Activated CD4-positive, alpha-beta T cell treated with anti-CD3 and anti-CD28 coated beads, Interleukin-2, amount 50 U/mL, for 4 hours (primary cell): Measurements from ENCODE around the gene CFAP74.

Source experiments
- DNase-seq, 2 experiments: peaks; one replicate each; pipeline ENCODE4 v3.0.0-alpha.2; 2020

The CFAP74 gene

DNA sequence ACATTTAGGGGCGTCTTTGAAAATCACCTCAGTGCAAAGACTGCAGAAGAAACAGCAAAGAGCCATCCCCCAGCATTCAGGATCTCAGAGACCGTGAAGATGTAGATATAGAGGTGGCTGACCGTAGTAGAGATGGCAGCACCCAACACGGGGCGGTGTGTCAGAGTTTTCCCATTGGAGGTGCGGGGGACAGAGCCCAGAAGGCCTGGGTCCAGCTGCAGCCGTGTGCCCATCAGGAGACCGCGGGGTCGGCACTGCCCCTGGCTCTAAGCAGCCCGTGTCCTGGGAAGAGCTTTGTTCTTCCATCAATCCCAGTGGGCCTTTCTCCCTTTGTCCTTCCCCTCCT lies 16.7 kb upstream of the CFAP74 start:
- no peak for DNase-seq

DNA sequence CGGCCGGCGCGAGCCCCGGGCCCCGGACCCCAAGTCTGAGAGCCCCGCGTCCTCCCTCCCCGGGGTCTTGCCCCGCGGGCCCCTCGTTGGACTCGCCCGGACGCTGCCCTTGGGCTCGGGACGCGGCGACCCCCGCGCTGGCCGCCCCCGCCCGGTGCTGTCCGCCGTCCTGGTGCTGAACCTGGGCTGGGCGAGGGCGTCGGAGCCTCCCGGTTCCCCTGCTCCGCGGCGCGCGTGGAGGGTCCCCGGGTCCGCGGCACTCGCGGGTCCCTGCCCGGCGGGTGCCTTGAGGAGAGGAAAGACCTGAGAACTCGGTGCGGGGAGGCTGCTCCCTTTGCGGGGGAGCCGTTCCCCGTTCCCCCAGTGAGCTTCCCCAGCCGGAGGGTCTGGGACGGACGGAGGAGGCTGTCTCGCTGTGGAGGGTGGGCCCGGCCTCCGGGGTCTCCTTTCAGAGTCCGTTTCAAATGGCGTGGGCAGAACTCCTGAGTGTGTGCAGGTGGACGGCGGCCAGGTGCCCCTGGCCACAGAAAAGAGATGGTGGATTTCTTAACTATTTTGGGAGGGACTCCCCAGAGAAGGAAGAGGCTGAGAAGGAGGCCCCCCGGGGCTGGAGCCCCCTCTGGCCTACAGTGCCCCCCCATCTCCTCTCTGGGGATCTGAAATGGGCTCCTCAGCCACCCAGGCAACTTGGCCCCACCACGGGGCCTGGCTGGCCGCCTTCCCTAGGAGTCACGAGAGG lies 16.2 kb upstream of the CFAP74 start:
- no peak for DNase-seq

DNA sequence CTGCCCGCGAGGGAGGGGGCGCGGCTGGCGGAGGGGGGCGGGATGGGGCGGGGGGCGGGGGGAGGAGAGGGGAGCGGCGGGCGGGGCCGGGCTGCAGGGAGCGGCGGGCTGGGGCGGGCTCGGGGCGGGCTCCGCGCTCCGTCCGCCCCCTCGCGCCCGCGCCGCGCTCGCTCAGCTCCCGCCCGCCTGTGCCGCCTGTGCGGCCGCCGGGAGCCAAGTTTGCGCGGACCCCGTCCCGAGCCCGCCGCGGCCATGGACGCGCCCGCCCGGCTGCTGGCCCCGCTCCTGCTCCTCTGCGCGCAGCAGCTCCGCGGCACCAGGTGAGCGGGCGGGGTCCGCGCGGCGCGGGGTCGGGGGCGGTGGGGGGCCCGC lies 15.6 kb upstream of the CFAP74 start, which contains the start of gene GABRD:
TSS of gene GABRD (plus strand) at position 174 of the 372 bp plus-strand sequence. CDS start at position 253, 79 bp downstream.
- no peak for DNase-seq

DNA sequence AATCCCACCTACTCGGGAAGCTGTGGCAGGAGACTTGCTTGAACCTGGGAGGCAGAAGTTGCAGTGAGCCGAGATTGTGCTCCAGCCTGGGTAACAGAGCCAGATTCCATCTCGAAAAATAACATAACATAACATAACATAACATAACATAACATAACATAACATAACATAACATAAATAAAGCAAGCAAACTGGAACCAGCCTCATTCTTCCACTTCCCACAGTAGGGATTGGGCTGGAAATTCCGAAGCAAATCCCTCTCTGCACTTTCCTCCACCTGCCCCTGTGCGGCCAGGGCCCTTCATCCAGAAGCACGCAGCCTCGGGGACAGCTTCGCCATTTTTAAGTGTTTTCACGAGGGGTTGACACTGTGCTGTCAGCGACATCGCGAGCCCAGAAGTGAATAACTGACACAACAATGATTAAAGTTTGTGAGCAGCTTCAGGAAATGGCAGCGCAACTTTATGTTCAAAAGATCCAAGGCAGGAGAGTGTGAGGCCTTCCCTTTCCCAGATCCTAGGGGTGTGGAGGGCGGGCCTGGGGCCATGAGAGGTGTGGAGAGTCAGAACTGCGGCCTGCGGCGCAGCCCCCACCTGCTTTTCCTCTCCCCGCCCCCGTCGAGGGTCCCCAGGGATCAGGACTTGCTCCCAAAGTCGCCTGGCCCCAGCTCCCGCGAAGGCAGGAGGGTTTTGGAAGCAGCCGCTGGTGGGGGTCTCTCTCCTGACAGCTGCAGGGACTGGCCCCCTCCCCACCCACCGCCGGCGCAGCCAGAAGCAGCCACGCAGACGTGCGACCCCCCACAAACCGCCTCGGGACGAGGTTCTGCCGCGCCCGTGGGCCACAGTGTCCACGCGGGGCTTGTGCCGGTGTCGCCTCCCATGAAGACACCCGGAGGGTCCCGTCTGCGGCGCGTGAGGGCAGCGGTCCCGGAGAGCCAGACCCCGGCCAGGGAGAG lies 14.9 kb upstream of the CFAP74 start:
- no peak for DNase-seq

DNA sequence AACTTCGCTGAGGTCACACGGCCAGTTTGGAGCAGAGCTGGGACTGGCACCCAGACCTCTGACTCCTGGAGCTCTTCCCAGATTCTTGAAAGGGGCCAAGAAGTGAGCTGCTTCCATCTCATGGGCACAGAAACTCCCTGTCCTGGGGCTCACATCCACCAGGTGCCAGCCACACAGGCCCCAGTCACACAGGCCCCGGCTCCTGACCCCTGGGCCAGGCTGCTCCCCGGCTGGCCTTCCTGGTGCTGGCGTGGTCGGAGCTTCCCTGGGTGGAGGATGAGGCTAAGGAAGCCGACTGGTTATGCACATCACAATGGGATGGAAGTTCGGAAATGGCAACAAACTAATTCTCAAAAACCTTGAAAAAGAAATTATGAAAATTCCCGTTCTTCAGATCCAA lies 12.5 kb upstream of the CFAP74 start:
- DNase-seq, result no peak

DNA sequence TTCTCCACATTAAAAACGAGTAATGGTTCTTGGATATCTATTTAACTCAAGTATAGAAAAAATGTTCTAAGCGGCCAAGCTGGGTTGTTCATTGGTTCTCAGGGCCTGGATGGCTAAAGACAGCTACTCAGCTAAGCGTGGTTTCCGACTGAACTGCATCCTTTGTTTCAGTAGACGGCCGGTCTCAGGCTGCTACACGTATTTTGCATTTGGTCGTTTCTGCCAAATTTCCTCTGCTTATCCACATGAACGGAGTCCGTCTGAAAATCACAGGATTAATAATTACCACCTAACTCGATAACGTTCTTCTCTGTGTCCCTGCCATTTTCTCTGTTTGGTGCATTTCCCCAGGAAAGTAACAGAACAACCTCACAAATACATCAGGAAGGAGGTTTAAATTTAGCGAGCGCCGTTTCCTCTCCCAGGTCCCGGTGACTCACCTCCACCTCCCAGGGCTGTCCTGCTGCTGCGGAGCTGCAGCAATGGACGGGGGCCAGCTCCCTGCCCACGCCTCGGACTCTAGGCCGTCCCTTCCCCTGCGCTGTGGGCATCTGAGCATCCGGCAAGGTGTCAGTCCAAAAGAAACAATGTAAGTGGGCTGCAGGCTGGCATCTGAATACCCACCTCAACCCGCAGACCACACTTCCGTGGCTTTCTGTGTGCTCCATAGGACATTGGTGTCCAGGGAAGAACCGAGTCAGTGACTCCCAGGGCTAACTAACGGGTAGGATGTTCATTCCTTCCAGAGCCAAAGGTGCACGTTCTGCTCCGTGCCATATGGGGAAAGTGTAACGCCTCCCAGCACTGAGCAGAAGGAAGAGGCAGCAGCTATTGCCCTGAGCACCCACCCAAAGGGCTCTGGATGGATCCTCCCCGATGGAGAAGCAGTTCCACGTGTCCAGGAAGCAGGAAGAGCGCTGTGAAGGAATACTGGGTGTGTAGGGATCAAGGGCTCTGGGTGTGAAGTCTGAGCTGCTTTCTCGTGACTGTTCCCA lies 11.5 kb upstream of the CFAP74 start:
- DNase-seq, result no peak

DNA sequence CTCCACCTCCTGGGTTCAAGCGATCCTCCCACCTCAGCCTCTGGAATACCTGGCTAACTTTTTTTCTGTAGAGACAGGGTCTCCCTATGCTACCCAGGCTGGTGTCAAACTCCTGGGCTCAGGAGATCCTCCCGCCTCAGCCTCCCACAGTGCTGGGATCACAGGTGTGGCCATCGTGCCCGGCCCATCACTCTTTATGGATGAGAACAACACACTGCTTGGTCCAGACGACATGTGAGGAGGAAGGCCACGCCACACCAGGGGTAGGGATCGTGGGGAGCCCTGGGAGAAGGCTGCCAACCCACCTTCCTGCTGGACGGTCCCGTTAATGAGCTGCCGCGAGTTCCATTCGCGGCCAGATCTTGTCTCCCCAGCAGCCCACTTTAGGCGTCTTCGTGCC lies 10.6 kb upstream of the CFAP74 start:
- no peak for DNase-seq

DNA sequence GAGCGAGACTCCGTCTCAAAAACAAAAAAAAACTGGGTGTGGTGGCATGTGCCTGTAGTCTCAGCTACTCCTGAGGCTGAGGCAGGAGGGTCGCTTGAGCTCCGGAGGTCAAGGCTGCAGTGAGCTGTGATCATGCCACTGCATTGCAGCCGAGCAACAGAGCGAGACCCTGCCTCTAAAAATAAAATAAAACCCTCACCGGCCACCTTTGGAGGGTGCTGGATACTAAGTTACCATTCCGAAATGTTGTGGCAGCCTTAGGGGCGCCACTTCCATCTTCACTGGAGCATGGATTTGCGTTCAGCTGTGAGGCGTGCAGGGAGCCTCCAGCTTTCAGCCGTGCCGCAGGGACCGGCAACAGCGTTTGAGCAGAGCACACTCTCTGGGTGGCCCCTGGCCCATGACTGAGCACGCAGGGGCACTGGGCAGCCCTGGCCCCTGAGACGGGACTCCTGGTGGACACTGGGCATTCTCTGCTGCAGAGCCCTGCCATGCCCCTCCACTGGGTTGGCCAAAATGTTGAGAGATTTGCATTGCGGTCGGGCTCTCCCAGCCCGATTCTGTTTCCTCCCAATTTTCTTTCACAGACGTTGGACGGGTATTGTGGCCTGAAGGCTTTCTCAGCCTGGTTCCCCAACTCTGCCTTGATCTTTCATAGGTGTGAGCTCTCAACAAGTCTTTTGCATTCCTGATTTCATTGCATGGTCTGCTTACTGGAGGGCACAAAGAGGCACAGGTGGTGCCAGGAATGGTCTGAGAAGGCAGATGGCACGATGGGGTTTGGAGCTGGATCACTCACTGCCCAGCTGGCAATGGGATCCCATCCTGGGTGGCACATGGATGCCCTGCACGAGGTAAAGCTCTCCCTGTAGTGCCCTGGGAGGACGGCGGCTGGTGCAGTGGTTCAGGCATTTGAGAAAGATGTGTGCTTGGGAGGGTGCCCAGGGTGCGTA lies 5.8 kb upstream of the CFAP74 start:
- DNase-seq, result no peak

DNA sequence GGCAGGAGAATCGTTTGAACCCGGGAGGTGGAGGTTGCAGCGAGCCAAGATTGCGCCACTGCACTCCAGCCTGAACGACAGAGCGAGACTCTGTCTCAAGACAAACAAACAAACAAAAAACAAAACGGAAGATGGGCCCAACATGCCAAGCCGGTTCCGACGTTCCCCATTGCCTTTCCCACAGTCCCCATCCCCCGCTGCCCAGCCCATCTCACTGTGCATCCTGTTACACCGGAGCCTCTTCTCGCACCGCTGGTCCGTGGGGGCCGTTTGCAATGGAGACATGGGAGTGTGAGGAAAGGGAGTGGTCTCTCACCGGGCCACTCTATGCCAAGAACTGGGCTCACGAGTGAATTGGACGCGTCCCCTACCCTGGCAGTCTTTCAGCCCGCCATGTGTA lies 1.3 kb upstream of the CFAP74 start:
- no peak for DNase-seq

DNA sequence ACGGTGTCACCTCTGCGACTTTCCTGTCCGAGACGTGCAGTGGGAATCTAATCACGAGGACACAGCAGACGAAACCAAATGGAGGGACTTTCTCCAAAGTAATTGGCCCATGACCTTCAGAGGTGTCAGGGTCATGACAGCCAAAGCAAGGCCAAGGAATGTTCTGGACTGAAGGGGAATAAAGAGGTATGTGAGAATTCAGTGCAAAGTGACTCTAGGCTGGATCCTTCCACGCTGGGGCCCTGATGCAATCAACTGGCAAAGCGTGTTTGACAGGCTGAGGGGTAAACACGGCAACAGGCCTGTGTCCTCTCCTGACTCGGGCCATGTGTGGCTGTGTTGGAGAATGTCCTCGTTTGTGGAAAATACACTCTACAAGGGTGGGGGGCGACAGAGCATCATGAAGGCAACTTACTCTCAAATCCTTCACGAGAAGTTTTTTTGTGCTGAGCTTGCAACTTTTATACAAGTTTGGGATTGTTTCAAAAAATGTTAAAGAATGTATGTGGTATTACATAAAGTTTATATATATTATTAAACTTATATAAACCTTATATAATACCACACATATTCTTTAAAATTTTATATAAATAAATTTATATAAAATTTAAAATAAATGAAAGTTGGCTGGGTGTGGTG lies 1.7 kb downstream of the CFAP74 start:
- DNase-seq, result no peak

DNA sequence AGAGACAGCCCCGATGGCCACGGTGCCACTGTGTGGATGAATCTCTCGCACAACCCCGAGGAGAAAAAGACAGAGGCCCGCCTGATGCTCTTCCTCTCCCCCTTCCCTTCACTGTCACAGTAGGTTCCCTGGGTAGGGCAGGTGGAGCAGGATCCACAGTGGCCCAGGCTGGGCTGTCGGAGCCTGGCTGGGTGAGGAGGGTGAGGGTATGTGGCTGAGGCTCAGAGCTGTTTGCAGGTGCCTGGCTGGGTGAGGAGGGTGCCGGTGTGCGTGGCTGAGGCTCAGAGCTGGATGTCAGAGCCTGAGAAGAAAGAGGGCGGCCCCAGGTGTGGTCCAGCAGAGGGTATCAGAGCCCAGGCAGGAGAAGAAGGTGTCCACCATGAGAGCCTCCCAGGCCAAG lies 2.7 kb downstream of the CFAP74 start:
- DNase-seq, result no peak

DNA sequence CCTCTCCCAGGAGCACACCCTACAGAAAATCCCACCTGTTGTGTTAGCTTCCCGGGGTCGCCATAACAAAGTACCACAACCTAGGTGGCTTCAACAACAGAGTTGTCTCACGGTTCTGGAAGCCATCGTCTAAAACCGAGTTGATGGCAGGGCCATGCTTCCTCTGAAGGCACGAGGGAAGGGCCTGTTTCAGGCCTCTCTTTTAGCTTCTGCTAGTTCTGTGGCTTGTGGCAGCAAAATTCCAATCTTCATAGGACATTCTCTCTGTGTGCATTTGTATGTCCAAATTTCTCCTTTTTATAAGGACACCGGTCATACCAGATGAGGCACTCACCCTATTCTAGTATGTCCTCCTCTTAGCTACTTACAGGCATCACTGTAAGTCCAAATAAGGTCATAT lies 3.2 kb downstream of the CFAP74 start:
- no peak for DNase-seq

DNA sequence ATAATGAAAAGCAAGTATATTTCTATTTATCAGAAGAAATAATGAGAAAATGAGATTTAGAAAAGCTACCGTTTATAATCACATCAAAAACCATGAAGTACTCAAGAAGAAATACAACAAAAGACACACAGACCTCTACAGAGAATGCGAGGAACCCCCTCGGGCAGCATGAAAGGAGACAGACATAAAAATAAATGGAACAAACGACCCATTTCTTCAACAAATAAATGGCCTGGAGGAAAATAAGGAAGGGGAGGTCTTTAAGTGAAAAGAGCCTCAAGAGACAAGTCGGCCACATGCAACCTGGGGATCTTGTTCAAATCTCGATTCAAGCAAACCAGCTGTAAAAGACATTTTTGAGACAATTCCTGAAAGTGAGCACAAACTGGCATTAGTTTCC lies 6.0 kb downstream of the CFAP74 start:
- DNase-seq, result no peak

DNA sequence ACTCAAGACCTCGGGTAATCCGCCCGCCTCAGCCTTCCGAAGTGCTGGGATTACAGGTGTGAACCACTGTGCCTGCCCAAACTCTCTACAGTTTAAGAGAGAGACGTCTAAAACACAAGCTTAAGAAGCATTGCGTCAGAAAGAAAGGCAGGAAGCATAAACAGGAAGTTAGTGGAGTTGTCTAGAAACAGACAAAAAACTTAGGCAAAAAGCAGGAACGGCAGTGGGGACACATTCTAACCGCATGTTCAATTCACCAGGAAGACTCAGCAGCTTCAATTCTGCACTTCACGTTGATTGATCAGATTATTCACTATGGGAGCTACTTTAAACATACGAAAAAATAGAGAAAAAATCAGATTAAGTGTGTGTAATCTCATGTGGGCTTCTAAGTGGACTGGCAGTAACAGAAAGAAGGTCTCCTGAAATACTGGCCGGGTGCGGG lies 7.4 kb downstream of the CFAP74 start:
- DNase-seq, result no peak

DNA sequence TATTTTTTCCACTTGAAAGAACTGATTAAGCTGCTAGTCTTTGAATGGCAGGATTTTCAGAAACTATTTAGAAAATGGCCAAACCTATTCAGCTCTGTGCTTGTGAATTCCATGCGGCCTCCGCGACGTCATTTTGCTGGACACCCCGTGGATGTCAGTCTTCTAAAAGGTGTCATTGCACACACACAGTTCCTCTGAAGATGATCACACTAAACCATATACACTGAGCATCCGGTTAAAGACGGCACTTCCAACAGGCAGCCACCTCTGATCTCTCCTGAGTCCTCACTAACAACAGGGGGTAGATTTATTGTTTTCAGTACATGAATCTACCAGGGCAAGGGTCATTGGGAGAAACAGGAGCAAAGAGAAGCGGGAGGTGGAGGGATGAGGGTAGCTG lies 9.1 kb downstream of the CFAP74 start:
- DNase-seq, result no peak

DNA sequence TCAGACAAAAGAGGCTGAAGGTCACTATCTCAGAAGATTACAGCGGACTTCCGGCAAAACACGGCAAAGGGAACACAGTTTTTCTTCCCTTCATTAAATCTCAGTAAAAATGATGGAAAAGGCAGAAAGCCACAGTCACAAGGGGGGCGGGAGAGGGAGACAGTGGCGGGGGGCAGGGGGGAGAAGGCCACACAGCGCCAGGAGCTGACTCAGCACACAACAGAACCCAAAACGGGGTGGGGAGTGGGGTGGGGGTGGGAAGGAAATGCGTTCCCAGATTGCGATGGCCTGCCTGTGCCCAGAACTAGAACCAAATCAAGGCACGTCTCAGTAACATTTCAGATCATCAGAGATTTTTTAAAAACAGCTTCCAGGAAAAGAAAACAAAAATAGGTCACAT lies 13.4 kb downstream of the CFAP74 start:
- DNase-seq, result no peak

DNA sequence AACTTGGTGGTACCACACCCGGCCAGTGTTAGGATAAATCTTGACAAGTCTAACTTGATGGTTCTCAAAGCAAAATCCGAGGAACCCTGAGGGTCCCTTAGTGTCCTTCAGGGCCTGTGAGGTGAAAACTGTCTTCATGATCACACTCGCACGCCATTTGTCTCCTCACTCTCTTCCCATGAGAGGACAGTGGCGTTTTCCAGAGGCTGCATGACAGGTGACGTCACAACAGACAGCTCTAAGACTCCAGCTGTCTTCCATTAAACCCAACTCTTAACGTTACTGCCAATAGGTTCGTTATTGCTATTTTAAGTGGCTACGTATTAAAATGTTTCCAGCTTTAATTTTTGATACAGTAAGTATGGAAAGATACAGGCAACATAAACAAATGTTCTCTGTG lies 13.8 kb downstream of the CFAP74 start:
- DNase-seq, result no peak

DNA sequence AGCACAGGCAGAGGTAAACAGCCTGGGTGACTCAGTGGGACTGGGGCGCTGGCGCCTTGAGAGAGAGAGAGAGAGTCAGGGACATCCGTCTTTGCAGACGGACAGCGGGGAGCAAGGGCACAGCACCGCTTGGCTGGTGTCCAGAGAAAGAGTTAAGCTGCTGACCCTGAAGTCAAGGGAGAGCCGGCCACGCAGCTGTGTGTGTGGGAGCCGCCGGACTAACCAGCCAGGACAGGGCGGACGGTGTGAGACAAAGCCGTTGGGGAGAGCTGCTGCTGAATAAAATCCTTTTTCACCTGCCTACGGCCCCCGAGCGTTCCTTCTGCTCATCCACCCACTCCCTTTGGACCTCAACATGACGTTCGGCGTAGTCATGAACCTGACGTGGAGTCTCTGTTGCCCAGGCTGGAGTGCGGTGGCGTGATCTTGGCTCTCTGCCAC lies 14.5 kb downstream of the CFAP74 start:
- no peak for DNase-seq

DNA sequence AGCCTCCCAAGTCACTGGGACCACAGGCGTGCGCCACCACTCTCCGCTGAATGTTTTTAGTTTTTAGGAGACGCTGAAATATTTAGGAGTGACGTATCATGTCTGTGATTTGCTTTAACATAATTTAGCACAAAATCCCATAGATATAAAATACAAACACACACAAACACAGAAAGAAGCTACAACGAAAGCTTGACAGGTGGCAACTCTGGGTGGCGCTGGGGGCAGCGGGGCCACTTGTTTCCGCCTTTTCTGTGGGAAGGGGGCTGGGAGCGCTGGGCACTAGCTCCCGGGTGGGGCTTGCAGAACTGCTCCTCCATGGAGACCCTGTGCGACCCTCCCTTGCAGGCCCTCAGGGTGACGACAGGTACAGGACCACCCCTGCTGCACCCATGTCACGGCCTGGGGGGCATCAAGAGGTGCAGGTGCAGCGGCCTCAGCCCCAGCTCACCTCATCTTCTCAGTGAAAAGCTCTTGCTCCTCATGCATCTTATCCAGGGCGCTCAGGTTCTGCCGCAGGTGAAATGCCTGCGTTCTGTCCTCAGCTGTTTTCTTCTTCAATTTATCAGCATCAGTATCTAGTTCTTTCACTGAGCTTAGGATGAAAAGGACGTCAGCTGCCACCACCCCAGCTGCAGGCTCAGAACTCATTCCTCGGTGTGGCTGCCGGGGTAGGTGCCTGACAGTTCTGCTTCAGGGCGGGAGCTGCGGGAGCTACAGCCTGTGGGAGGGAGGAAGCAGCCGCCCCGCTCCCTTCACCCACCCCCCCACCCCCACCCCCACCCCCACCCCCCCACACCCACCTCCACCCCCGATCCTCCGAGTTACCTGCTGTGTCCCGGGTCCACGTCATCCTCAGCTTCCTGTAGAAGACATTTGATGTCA lies 15.3 kb downstream of the CFAP74 start:
- DNase-seq, result no peak

DNA sequence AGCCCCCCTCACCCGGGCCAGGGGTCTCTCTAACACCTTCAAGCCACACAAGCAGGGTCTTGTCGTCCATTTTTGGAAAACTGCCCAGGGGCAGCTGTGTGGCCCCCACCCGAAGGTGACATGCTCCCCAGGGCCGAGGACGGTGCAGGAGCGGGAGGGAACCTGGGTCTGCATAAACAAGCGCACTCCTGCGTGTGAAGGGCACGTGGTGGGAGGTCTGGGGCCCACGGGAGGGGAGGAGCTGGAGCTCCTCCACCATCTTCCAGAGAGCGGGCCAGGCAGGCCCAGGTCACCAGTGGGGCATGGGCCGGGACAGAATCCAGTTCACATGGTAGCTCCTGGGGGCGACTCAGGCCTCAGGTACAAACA lies 16.5 kb downstream of the CFAP74 start:
- no peak for DNase-seq
